Neutrophil (primary cell): ENCODE measurements around the gene CDC42.

Experiments used
- H3K27ac ChIP-seq: fragments of 200-600 bp; sonication (generic); 2 replicates; pipeline ENCODE4 v1.5.1; 2016; ENCODE audit warnings: mild to moderate bottlenecking, moderate library complexity
- H3K27me3 ChIP-seq: fragments of 200-600 bp; sonication (generic); 2 replicates; pipeline ENCODE4 v1.6.0; 2016; ENCODE audit warnings: mild to moderate bottlenecking
- H3K36me3 ChIP-seq: fragments of 200-600 bp; sonication (generic); 2 replicates; pipeline ENCODE4 v1.5.1; 2017
- H3K4me1 ChIP-seq, 2 experiments: fragments of 200-600 bp in 1 of 2; sonication (generic) in 1 of 2; 1 replicate in 1 of 2; 2 replicates in 1 of 2; pipeline versions ENCODE4 v1.5.1 to v1.6.1; 2013 to 2016; ENCODE audit warnings: low read depth in 1 of 2, low read length in 1 of 2, mild to moderate bottlenecking in 1 of 2, moderate library complexity in 1 of 2; ENCODE audit not compliant: control insufficient read depth in 1 of 2, insufficient read depth in 1 of 2
- H3K4me3 ChIP-seq, 2 experiments: fragments of 200-600 bp in 1 of 2; sonication (generic) in 1 of 2; 1 replicate in 1 of 2; 2 replicates in 1 of 2; pipeline ENCODE4 v1.5.1; 2013 to 2016; ENCODE audit warnings: low read depth in 1 of 2, low read length in 1 of 2, mild to moderate bottlenecking in 1 of 2, moderate library complexity in 1 of 2
- H3K9me3 ChIP-seq: fragments of 200-600 bp; sonication (generic); 2 replicates; pipeline ENCODE4 v1.5.1; 2016
- CTCF ChIP-seq: fragments of 200-600 bp; sonication (generic); IDR thresholded peaks from 2 replicates; pipeline ENCODE4 v1.5.1; 2016; ENCODE audit warnings: antibody characterized with exemption

CDC42 gene

GRCh38 chr1:22076346-22076745 is 23.8 kb downstream of the CDC42 start:
- H3K36me3 ChIP-seq = peaks cover 53% of the 10 kb centered on the region
- H3K4me1 ChIP-seq = peaks cover 50 to 68% of the 10 kb centered on the region in 2 experiments

GRCh38 chr1:22077728-22078127 is 25.2 kb downstream of the CDC42 start:
- TF ChIP-seq CTCF = no peak
- Histone ChIP-seq H3K27me3 (no peaks in the 10 kb centered on the region), H3K27ac (peak overlapping the region; percentile 39), H3K4me3 (no peak overlapping the region), H3K4me1 (peaks cover 37 to 56% of the 10 kb centered on the region in 2 experiments), H3K9me3 (no peaks in the 10 kb centered on the region), H3K36me3 (peaks cover 62% of the 10 kb centered on the region)

More at GRCh38 chr1:22076346-22076745, 23.8 kb downstream of the CDC42 start:
- H3K9me3 ChIP-seq = no peaks in the 10 kb centered on the region
- H3K27me3 ChIP-seq = no peaks in the 10 kb centered on the region
- H3K27ac ChIP-seq = peak overlapping the region; percentile 78
- TF ChIP-seq CTCF = no peak
- H3K4me3 ChIP-seq = peak overlapping the region; percentile 4 to 23

GRCh38 chr1:22078133-22078532 is 25.6 kb downstream of the CDC42 start:
- peaks cover 66% of the 10 kb centered on the region for H3K36me3 ChIP-seq
- H3K4me3 ChIP-seq = no peak overlapping the region
- H3K27me3 ChIP-seq = no peaks in the 10 kb centered on the region
- peaks cover 34 to 52% of the 10 kb centered on the region in 2 experiments for H3K4me1 ChIP-seq
- no peak for TF ChIP-seq CTCF
- H3K27ac ChIP-seq = peak overlapping the region; percentile 39
- H3K9me3 ChIP-seq = no peaks in the 10 kb centered on the region

DNA sequence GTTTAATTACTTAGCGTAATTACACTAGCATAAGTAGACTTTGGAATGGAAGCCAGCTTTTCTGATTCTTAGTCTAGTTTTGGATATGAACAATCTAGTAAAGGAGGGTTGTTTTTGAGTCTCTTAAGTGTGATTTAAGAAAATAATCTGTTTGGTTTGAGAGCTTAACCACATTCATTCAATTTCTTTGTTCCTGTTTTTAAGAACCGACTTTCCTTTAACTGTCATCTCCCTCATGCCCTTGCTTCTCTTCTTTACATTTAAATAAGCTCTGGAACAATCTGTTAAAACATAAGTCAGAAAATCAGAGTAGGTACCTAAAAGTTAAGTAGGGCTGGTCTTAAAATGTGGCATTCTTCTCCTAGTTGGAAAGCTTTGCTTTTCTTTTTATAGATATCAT is 27.7 kb downstream of the CDC42 start:
- peaks cover 71% of the 10 kb centered on the region for H3K36me3 ChIP-seq
- no peaks in the 10 kb centered on the region for H3K27me3 ChIP-seq
- no peaks in the 10 kb centered on the region for H3K9me3 ChIP-seq
- no peak for TF ChIP-seq CTCF
- peaks cover 26 to 31% of the 10 kb centered on the region in 2 experiments for H3K4me1 ChIP-seq
- H3K4me3 ChIP-seq = no peak overlapping the region
- peak overlapping the region; percentile 16 for H3K27ac ChIP-seq

DNA sequence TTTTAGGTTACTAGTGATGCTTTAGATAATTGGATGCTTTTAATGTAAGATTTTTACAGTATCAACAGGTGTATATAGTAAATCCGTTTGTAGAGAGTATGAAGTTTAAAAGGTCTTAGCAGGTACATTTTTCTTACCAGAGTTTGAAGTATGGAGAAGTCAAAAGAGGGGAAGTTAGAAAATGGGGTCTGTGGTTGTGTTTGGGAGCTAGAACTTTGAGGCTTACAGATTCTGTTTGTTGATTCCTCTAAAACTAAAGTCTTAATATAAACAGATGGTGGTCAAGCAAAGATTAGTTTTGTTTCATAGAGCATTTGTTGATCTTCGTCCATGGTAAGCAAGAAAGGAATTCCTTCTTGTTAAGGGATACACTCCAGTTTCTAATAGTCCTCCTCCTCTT is 35.8 kb downstream of the CDC42 start:
- Histone ChIP-seq H3K9me3 (no peaks in the 10 kb centered on the region), H3K27me3 (no peaks in the 10 kb centered on the region), H3K4me3 (no peak overlapping the region), H3K4me1 (peaks cover 46 to 53% of the 10 kb centered on the region in 2 experiments), H3K27ac (peak overlapping the region; percentile 77), H3K36me3 (peaks cover 72% of the 10 kb centered on the region)
- no peak for TF ChIP-seq CTCF

DNA sequence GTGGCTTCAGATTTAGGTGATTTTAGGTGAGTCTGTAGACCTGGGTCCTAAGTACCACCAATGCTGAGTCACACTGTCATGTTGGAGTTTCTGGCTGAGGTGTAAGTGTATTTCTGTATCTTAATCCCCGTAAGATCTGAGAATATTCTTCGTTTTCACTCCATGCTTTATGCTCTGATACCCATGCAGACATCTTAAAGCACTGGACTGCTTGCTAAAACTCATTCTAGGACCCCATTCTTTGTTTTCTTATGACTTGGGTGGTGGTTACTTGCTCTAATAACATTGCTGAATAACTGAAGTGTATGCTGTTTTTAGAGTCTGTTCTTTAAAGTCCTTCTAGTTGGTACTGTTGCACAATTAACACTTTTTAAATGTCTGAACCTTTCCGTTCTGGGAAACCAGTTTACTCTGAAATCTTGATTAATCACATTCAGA is 36.6 kb downstream of the CDC42 start:
- Histone ChIP-seq H3K36me3 (peaks cover 71% of the 10 kb centered on the region), H3K9me3 (no peaks in the 10 kb centered on the region), H3K27me3 (no peaks in the 10 kb centered on the region), H3K4me3 (peak overlapping the region in 1 of 2 experiments; percentile 43), H3K27ac (peak overlapping the region; percentile 77), H3K4me1 (peaks cover 46 to 55% of the 10 kb centered on the region in 2 experiments)
- TF ChIP-seq CTCF = no peak
